Stimulated activated CD4-positive, alpha-beta T cell treated with anti-CD3 and anti-CD28 coated beads, Interleukin-4, amount 100 ng/mL, for 24 hours (primary cell): Measurements from ENCODE around the gene WDR70.
"Not testable (repeated sequence)": the region's sequence is repeated elsewhere in the genome, so short reads cannot be mapped to it uniquely, and the experiment has no call there.

ENCODE experiments used
- DNase-seq: peaks from one replicate; pipeline ENCODE4 v3.0.0-alpha.2; 2020

WDR70 gene

DNA sequence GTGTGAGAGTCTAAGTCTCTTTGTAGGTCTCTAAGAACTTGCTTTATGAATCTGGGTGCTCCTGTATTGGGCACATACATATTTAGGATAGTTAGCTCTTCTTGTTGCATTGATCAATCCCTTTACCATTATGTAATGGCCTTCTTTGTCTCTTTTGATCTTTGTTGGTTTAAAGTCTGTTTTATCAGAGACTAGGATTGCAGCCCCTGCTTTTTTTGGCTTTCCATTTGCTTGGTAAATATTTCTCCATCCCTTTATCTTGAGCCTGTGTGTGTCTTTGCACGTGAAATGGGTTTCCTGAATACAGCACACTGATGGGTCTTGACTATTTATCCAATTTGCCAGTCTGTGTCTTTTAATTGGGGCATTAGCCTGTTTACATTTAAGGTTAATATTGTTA is 275.4 kb downstream of the WDR70 start:
- DNase-seq, result not testable (repeated sequence)

DNA sequence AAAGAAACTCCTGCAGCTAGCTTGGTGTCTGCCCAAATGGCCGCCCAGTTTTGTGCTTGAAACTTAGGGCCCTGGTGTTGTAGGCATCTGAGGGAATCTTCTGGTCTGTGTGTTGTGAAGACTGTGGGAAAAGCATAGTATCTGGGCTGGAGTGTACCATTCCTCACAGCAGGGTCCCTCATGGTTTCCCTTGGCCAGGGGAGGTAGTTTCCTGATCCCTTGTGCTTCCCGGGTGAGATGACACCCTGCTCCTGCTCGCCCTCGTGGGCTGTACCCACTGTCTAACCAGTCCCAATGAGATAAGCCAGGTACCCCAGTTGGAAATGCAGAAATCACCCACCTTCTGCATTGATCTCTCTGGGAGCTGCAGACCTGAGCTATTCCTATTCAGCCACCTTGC is 277.9 kb downstream of the WDR70 start:
- no peak for DNase-seq

DNA sequence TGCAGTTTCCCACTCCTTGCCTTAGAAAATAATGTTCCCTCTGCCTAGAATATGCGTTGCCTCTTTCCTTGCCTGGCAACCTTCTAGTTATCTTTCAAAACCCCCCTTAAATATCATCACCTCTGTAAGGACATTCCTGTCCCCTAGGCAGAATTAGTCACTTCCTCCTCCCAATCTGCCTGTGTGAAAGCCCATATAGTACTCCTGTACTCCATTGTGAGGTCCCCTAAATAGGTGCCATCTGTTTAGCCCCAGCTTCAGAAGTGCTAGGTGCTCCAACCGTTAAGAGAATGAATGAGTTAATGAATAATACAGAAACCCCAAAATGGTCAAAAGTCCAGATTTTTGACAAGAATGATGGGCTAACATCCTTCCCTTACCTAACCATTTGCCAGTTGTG is 279.3 kb downstream of the WDR70 start:
- no peak for DNase-seq

DNA sequence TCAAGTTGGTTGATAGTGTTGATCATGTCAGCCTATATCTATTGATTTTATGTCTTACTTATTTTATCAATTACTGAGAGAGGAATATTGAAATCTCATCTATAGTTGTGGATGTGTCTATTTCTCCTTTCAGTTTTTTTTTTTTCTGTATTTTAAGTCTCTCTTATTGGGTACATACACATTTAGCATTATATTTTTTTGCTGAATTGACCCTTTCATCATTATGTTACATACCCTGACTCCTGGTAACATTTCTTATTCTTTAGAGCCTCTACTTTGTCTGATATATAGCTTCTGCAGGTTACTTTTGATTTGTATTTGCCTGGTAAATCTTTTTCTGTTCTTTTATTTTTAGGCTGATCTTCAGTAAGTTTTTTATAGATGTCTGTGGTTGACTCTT is 281.2 kb downstream of the WDR70 start:
- DNase-seq, result no peak

DNA sequence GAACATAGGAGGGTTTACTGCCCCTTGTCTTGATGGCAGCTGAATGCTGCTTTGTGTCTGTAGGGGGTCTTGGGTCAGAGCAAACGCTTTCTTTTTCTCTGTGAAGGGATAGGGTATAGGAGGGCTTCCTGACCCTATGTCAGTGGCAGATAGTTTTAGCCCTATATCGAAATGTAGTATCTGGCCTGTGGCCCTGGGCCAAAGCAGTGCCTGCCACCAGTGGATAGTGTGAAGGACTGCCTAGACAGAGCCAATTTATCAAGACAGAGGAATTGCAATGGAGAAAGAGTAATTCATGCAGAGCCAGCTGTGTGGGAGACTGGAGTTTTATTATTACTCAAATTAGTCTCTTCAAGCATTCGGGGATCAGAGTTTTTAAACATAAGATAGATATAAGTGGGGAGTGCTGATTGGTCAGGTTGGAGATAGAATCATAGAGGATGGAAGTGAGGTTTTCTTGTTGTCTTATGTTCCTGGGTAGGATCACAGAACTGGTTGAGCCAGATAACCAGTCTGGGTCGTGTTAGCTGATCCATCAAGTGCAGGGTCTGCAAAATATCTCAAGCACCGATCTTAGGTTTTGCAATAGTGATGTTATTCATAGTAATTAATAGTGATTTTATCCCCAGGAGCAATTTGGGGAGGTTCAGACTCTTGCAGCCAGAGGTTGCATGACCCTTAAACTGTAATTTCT is 282.3 kb downstream of the WDR70 start:
- no peak for DNase-seq

DNA sequence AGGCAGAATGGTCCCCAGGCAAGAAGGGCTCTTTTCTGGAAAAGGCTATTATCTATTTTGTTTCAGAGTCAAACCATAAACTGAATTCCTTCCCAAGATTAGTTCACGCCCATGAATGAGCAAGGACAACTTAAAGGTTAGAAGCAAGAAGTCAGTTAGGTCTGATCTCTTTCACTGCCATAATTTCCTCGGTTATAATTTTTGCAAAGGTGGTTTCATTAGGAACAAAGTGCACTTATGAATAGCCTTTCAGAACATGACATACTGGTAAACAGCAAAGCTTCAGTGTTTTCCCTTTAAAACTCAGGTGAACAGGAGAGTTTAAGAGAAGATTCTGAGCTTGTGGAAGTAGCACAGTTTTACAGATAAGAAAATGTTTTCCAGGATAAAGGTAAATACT is 282.8 kb downstream of the WDR70 start:
- DNase-seq, result no peak

DNA sequence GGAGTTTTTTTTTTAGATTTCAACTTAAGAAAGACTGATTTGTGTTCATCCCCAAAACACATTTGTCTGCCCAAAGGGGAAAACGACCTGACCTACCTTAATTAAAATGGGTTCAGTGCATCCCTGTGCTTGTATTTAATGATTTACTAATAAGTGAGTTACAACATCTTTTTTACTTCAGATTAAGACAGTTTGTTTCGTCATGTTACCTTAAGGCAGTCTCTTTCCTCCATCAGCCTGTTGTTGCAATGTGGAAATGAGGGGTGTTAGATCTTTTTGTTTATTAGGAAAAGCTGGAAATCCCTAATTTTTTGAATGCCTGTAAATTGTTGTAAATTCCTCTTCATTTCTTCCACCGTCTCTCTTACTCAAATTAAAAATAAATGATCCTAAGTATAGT is 283.2 kb downstream of the WDR70 start:
- no peak for DNase-seq

DNA sequence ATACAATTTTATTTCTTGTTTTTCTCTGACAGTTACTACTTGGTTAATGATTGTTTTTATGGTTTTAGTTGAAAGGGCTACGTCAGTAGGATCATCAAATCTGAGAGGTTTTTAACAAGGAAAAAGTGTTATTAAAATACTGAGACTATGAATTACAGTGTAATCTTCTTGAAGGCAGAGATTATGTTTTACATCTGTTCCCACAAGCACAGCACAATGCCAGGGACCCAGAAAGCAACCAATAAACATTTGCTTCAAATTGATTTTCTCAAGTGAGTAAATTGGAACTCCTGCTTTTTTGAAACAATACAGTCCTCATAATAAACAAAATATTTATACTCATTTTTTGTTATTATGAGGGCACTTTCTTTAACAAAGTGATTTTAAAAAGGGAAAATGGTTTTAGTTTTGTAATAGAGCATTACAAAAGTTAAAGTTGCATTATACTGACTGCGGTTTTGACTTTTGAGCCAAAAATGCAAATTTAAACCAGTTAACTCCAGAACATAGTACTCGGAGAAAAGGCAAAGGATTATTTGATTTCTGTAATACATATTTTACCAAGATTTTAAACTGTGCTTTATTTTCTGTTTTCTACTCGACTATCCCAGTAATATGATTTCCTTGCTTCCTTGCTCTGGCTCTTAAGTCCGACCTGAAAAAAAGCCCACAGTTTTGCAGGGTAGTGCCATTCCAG is 283.8 kb downstream of the WDR70 start:
- DNase-seq, result no peak

DNA sequence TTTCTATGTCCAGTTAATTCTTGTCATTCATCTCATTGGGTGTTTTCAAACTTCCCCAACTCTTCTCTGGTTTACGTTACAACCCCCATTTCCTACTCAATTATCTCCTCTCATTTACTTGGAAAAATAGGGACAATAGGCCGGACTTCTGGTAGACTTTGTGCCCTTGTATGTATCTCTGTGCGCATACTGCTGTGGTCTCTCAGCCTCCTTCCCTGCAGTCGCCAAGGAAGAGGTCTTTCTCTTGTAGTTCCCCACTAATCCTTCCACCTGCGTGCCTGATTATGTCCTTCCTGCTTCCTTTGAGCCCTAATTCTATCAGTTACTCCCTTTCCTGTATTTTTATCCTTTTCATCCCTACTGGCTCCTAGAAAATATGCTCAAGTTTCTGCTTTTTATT is 284.4 kb downstream of the WDR70 start:
- DNase-seq, result no peak

DNA sequence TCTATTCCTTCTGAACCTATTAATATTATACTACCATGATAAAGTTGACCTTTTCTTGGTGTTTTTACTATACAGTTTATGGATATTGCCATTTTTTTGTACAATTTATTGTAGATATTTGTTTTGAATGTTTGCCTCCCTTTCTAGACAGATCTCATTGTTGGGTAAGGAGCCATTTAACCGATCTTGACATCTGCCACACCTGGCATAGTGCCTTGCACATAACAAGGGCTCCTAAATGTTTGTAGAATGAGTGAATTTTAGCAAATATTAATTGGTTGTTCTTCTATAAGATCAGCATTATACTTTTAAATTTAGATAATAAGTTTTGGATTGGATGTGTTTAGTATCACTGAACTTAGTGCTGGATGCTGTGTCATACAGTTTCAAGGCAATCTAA is 285.4 kb downstream of the WDR70 start:
- DNase-seq, result no peak

DNA sequence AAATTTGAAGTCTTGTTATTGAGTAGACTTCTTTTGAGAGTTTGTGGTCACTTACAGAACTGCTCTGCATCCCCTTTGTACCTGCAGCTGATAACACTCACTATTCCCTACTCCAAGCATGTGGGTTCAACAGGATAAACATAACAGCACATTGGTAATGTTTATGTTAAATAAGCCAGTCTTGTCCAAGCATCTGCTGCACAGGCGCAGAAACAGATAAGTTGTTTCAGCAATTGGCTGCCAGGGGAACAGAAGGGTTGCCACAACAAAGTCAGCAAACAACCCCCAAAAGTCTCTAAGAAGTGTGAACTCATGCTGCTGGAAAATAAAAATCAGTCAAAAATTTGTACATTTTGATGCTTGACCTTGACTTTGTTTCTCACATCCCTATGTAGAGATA is 286.2 kb downstream of the WDR70 start:
- DNase-seq, result no peak

DNA sequence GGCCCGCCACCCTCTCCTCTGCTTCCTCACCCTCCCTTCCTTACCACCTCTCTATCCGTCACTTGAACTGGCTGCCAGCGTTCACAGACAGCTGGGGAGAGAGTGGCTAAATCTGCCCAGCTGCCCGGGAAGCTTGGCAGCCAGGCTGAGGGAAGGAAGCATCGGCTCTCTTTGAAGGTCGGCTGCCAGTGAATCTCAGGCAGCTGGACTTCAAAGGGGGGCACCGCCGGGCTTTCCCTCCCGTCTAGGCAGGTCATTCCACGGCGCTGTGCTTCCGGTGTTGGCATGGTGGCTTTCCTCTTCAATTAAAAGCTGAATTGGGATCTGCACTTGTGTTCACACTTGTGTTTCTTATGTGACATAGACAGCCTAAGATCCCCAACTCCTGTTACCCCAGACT is 286.8 kb downstream of the WDR70 start:
- no peak for DNase-seq

DNA sequence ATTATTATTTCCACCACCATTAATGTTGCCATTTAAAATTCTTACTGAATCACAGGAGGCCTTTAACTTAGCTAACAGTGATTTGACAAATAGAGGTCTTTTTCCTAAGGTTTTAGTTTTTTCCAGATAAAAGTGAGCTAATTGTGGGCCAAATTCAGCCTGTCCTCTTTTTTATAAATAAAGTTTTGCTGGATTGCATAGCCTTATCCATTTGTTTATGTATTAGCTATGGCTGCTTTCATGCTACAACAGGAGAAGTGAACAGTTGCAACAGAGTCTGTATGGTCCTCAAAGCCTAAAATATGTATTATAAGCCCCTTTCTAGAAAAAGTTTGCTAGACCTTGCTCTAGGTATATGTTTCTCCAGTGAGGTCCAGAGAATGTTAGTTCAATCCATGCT is 288.3 kb downstream of the WDR70 start:
- DNase-seq, result no peak

DNA sequence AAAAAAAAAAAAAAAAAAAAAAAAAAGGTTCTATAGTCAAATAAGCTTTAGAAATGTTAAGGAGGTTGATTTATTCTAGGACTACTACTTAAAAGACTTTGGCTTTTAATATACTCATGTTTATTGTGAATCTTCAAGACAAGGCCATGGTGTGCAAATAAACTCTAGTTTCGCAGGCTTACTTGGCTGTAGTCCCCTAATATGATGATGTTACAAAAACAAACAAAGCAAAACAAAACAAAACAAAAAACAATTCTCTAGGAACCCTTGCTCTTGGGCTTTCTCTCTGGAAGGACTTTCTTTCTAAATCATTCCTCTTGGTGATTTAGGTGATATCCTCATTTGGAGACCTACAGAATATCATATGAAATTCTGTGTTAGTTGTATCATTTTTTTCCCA is 288.7 kb downstream of the WDR70 start:
- no peak for DNase-seq

DNA sequence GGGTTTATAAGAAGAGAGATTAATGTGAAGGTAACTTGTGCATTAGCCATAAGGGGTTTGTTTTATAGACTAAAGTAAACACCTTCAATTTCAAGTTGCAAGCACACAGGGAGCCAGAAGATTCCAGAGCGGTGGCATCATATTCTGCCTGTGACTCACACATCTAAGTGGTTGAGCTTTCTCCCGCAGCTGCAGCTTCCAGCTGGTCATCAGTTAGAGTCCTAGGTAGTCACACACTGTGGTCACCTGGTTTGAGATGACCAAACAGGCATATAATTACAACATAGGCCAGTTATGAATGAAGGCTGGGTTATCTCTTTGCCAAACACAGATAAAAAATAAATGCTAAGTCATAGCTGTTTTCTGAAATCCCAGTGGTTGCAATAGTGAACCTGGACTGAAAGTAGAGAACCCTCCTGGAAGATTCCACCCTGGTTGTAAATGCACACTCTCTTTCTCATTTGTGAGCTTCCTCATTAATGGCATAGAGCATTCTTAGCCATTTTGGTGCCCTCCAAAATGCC is 289.5 kb downstream of the WDR70 start:
- no peak for DNase-seq

DNA sequence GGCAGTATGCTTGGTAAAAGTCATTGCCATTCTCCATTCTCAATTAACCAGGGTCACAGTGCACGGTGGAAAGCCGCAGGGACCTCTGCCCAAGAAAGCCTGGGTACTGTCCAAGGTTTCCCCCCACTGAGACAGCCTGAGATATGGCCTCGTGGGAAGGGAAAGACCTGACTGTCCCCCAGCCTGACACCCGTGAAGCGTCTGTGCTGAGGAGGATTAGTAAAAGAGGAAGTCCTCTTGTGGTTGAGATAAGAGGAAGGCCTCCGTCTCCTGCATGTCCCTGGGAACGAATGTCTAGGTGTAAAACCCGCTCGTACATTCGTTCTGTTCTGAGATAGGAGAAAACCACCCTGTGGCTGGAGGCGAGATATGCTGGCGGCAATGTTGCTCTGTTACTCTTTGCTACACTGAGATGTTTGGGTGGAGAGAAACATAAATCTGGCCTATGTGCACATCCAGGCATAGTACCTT is 293.0 kb downstream of the WDR70 start:
- DNase-seq, result not testable (repeated sequence)

DNA sequence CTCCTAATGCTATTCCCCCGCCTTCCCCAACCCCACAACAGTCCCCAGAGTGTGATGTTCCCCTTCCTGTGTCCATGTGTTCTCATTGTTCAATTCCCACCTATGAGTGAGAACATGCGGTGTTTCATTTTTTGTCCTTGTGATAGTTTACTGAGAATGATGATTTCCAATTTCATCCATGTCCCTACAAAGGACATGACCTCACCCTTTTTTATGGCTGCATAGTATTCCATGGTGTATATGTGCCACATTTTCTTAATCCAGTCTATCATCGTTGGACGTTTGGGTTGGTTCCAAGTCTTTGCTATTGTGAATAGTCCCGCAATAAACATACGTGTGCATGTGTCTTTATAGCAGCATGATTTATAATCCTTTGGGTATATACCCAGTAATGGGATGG is 295.2 kb downstream of the WDR70 start:
- DNase-seq, result not testable (repeated sequence)

DNA sequence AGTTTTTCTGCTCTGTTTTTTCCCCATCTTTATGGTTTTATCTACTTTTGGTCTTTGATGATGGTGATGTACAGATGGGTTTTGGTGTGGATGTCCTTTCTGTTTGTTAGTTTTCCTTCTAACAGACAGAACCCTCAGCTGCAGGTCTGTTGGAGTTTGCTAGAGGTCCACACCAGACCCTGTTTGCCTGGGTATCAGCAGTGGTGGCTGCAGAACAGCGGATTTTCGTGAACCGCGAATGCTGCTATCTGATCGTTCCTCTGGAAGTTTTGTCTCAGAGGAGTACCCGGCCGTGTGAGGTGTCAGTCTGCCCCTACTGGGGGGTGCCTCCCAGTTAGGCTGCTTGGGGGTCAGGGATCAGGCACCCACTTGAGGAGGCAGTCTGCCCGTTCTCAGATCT is 300.2 kb downstream of the WDR70 start:
- not testable (repeated sequence) for DNase-seq

DNA sequence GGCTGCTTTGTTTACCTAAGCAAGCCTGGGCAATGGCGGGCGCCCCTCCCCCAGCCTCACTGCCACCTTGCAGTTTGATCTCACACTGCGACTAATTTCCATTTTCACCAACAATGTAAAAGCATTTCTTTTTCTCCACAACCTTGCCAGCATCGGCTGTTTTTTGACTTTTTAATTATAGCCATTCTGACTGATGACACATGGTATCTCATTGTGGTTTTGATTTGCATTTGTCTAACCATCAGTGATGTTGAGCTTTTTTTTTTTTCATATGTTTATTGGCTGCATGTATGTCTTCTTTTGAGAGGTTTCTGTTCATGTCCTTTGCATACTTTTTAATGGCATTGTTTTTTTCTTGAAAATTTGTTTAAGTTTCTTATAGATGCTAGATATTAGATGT is 300.8 kb downstream of the WDR70 start:
- DNase-seq, result not testable (repeated sequence)

DNA sequence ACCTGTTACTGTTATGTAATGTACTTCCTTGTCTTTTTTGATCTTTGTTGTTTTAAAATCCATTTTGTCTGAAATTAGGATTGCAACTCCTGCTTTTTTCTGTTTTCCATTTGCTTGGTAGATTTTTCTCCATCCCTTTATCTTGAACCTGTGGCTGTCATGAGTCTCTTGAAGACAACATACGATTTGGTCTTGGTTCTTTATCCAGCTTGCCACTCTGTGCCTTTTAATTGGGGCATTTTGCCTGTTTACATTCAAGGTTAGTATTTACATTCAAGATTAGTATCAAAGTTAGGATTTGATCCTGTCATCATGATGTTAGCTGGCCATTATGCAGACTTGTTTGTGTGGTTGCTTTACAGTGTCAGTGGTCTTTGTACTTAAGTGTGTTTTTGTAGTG is 304.0 kb downstream of the WDR70 start:
- no peak for DNase-seq

DNA sequence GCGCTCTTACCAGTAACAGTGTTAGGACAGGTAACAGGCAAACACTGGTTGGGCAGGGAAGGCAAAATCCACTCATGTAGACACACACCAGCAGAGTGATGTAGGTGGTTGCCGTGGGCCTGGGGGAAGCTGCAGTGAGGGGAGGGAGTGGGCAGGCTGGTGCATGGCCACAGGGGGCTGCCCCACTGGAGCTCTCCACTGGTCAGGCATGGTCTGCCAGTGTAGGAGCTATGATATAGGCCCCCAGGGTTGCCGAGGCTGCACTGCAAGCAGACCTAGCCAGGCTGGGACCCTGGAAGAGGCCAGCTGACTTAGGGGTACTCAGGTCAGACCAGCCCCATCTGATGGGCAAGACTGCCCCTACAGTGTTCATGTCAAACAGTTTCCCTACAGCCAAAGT is 306.1 kb downstream of the WDR70 start:
- DNase-seq, result no peak

DNA sequence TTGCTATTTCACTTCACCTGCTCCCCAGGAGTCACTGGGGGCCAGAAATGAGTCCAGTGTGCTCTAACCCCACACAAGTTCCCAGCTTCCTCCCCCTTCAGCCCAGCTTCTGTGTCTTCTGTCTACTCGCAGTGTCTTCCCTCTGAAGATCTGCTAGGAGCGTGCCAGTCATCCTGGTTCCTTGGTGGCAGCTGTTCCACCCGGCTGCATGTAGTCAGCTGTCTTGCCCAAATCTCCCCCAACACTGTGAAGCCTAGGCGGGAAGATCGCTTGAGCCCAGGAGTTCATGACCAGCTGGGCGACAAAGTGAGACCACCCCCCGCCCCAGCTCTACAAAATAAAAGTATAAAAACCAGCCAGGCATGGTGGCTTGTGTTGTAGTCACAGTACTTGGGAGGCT is 306.7 kb downstream of the WDR70 start:
- DNase-seq, result no peak

DNA sequence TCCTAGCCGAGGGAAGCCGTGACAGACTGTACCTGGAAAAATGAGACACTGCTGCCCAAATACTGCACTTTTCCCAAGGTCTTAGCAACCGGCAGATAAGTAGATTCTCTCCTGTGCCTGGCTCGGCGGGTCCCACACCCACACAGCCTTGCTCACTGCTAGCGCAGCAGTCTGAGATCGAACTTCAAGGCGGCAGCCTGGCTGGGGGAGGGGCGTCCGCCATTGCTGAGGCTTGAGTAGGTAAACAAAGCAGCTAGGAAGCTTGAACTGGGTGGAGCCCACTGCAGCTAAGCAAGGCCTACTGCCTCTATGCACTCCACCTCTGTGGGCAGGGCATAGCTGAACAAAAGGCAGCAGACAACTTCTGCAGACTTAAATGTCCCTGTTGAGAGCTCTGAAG is 309.8 kb downstream of the WDR70 start:
- DNase-seq, result not testable (repeated sequence)

DNA sequence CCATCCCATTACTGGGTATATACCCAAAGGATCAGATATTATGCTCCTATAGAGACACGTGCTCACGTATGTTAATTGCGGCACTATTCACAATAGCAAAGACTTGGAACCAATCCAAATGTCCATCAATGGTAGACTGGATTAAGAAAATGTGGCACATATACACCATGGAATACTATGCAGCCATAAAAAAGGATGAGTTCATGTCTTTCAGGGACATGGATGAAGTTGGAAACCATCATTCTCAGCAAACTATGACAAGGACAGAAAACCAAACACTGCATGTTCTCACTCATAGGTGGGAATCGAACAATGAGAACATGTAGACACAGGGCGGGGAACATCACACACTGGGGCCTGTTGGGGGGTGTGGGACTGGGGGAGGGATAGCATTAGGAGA is 315.2 kb downstream of the WDR70 start:
- DNase-seq, result not testable (repeated sequence)

DNA sequence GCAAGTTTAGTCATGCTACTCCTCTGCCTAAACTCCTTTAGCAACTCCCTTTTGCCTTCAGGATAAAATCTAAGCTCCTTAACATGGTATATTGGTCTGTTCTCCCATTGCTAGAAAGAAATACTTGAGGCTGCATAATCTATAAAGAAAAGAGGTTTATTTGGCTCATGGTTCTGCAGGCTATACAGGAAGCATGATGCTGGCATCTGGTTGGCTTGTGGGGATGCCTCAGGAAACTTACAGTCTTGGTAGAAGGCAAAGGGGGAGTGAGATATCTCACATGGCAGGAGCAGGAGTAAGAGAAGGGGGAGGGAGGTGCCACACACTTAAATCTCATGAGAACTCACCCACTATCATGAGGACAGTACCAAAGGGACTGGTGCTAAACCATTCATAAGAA is 315.7 kb downstream of the WDR70 start:
- no peak for DNase-seq
